A673 (cell line): ENCODE results near the gene RNF10. TPM values are rescaled to one million over a fixed set of nuclear protein-coding genes. Genes with fewer than 3 reads are reported as not detected.

Source experiments
- BruUV-seq: library from RNA; stranded (reverse); fragments of 400-500 nt; replicated peaks from 2 replicates; lab custom pipeline; 2021; lab: Mats Ljungman, UMichigan
- CTCF ChIA-PET: fragments of 300-600 bp; sonication (Branson Sonifier 250); formaldehyde crosslinking; loops from one replicate; lab custom pipeline; 2022; ENCODE audit warnings: antibody characterized with exemption; lab: Charles Lee
- POLR2A ChIA-PET: fragments of 300-600 bp; sonication (Branson Sonifier 250); formaldehyde crosslinking; loops from one replicate; lab custom pipeline; 2022; ENCODE audit warnings: antibody characterized with exemption; ENCODE audit not compliant: low non-redundant PET; lab: Charles Lee
- DNase-seq: peaks from one replicate; pipeline ENCODE4 v3.0.0-alpha.2; 2015; ENCODE audit warnings: low spot score
- H3K27ac ChIP-seq: fragments of 200-600 bp; sonication (generic); 2 replicates; pipeline ENCODE4 v1.5.1; 2016; ENCODE audit warnings: mixed run types, low read depth, mild to moderate bottlenecking, mixed read lengths, antibody characterized with exemption, low read length; ENCODE audit not compliant: poor library complexity, severe bottlenecking
- H3K27me3 ChIP-seq: fragments of 200-600 bp; sonication (generic); replicated peaks from 2 replicates; pipeline ENCODE4 v1.6.1; 2017; ENCODE audit warnings: mixed run types, low read depth, mild to moderate bottlenecking, mixed read lengths, antibody characterized with exemption, low read length; ENCODE audit not compliant: insufficient read depth, poor library complexity
- H3K36me3 ChIP-seq: fragments of 200-600 bp; sonication (generic); 2 replicates; pipeline ENCODE4 v1.6.1; 2016; ENCODE audit warnings: mixed run types, mild to moderate bottlenecking, mixed read lengths, antibody characterized with exemption, low read length; ENCODE audit not compliant: insufficient read depth, poor library complexity, severe bottlenecking
- H3K4me1 ChIP-seq: fragments of 200-600 bp; sonication (generic); 2 replicates; pipeline ENCODE4 v1.6.1; 2017; ENCODE audit warnings: mixed run types, mild to moderate bottlenecking, mixed read lengths, antibody characterized with exemption, low read length; ENCODE audit not compliant: insufficient read depth, poor library complexity, severe bottlenecking
- H3K4me3 ChIP-seq: fragments of 200-600 bp; sonication (generic); 2 replicates; pipeline ENCODE4 v1.5.1; 2016; ENCODE audit warnings: low read depth, mixed run types, mild to moderate bottlenecking, mixed read lengths, low read length; ENCODE audit not compliant: poor library complexity, severe bottlenecking
- H3K9me3 ChIP-seq: fragments of 200-600 bp; sonication (generic); 2 replicates; pipeline ENCODE4 v1.6.1; 2016; ENCODE audit warnings: mixed run types, low read depth, mild to moderate bottlenecking, mixed read lengths, antibody characterized with exemption, low read length; ENCODE audit not compliant: poor library complexity, severe bottlenecking
- CTCF ChIP-seq: fragments of 300-800, 200-600 bp; sonication (generic); conservative IDR thresholded peaks from 2 replicates; pipeline ENCODE4 v1.5.1; 2017; ENCODE audit warnings: low read depth, mild to moderate bottlenecking, antibody characterized with exemption, low read length, moderate library complexity, mixed read lengths
- EZH2 ChIP-seq: fragments of 200-600 bp; sonication (generic); IDR thresholded peaks from 2 replicates; pipeline ENCODE4 v1.6.1; 2017; ENCODE audit warnings: borderline replicate concordance, low read depth, mild to moderate bottlenecking, mixed read lengths, antibody characterized with exemption, low read length; ENCODE audit not compliant: poor library complexity, severe bottlenecking
- intact Hi-C: fragments of 100-400 bp; cut with micrococcal nuclease; formaldehyde crosslinking; loops from one replicate; pipeline ENCODE4 v1.10.0; 2022; ENCODE audit not compliant: unreplicated experiment
- total RNA-seq: library from RNA; stranded (reverse); gene quantifications from 2 replicates; pipeline ENCODE4 v1.2.3, GENCODE V29; 2021

The RNF10 gene
- total RNA-seq, 1 experiment from 2014 or later, result 240 TPM

- no peak for DNase-seq
- no peaks in the 10 kb centered on the region for H3K4me1 ChIP-seq
- H3K36me3 ChIP-seq, result peaks cover 98% of the 10 kb centered on the region
- H3K4me3 ChIP-seq, result no peak overlapping the region
- intact Hi-C loops, result no loop called here
- no peaks in the 10 kb centered on the region for H3K27me3 ChIP-seq
- CTCF ChIA-PET, result no interaction called here
- no TSS peak for BruUV-seq
- TF ChIP-seq CTCF (no peak), EZH2 (no peak)
- H3K27ac ChIP-seq, result no peak overlapping the region
- POLR2A ChIA-PET, result no interaction called here
- H3K9me3 ChIP-seq, result no peaks in the 10 kb centered on the region
These were observed 40.0 kb downstream of the RNF10 start for GRCh38 chr12:120574106-120574505.

- POLR2A ChIA-PET, result no interaction called here
- TF ChIP-seq CTCF, result no peak
- no peak for TF ChIP-seq EZH2
- peaks cover 10% of the 10 kb centered on the region for H3K4me1 ChIP-seq
- DNase-seq, result no peak
- no peaks in the 10 kb centered on the region for H3K27me3 ChIP-seq
- no peaks in the 10 kb centered on the region for H3K9me3 ChIP-seq
- no peak overlapping the region for H3K27ac ChIP-seq
- H3K4me3 ChIP-seq, result no peak overlapping the region
- CTCF ChIA-PET, result no interaction called here
- intact Hi-C loops, result no loop called here
- peaks cover 47% of the 10 kb centered on the region for H3K36me3 ChIP-seq
- no TSS peak for BruUV-seq
These were observed 45.0 kb downstream of the RNF10 start for GRCh38 chr12:120579179-120579578.

GRCh38 chr12:120580787-120581723 is 46.9 kb downstream of the RNF10 start, which contains the start of gene POP5:
TSS of gene POP5 (minus strand) at chr12:120581402. CDS start at chr12:120581362, 40 bp downstream.
- H3K4me3 ChIP-seq, result peak within 1 kb of the TSS; percentile 89
- ChIA-PET POLR2A (interaction anchor here (0.5 kb wide), 1 partner anchor 84 kb away, joined by 4 read pairs; no protein-coding TSS in a partner anchor), CTCF (interaction anchor here (0.6 to 1.4 kb wide), 4 partner anchors 28 to 391 kb away, joined by 3 to 8 read pairs (median 4); no protein-coding TSS in a partner anchor)
- TF ChIP-seq EZH2, result no peak
- TF ChIP-seq CTCF, result no peak
- peak; percentile 99 for DNase-seq
- intact Hi-C loops, result loop anchor here (5.0 kb wide), 2 partner anchors 66 to 531 kb away; no protein-coding TSS in a partner anchor
- no peaks in the 10 kb centered on the region for H3K9me3 ChIP-seq
- peaks cover 10% of the 10 kb centered on the region for H3K4me1 ChIP-seq
- peak within 1 kb of the TSS; percentile 59 for H3K27ac ChIP-seq
- H3K36me3 ChIP-seq, result peaks cover 29% of the 10 kb centered on the region
- H3K27me3 ChIP-seq, result no peaks in the 10 kb centered on the region
- TSS peak; percentile 82 for BruUV-seq
